Astrocyte (in vitro differentiated cells and primary cell): ENCODE data around the gene KCNJ11. TPM values are rescaled to one million over a fixed set of nuclear protein-coding genes. Genes with fewer than 3 reads are reported as not detected.
A peak's percentile ranks its signal among the peaks of the same experiment; 100 is the strongest.

Experiments
- DNase-seq: peaks from one replicate; pipeline ENCODE4 v3.0.0-alpha.2; 2010; ENCODE audit warnings: low read depth
- FAIRE-seq: peaks from 2 replicates; lab custom pipeline; 2011; peaks lifted over from hg19 to GRCh38; lab: Jason Lieb, UNC
- H2AFZ ChIP-seq: 2 replicates; pipeline ENCODE4 v1.6.0; 2012; ENCODE audit warnings: low read depth, low read length, inconsistent platforms
- H3K27ac ChIP-seq: 2 replicates; pipeline ENCODE4 v1.5.1; 2011; ENCODE audit warnings: low read depth, low read length, inconsistent platforms
- H3K27me3 ChIP-seq: 2 replicates; pipeline ENCODE4 v1.6.0; 2011; ENCODE audit warnings: low read length, inconsistent platforms; ENCODE audit not compliant: insufficient read depth
- H3K36me3 ChIP-seq: 2 replicates; pipeline ENCODE4 v1.5.1; 2011; ENCODE audit warnings: low read length, inconsistent platforms; ENCODE audit not compliant: insufficient read depth
- H3K4me1 ChIP-seq: 2 replicates; pipeline ENCODE4 v1.5.1; 2011; ENCODE audit warnings: low read length, inconsistent platforms; ENCODE audit not compliant: insufficient read depth
- H3K4me2 ChIP-seq: 2 replicates; pipeline ENCODE4 v1.6.0; 2012; ENCODE audit warnings: low read length, inconsistent platforms
- H3K4me3 ChIP-seq: 2 replicates; pipeline ENCODE4 v1.5.1; 2011; ENCODE audit warnings: low read depth, mild to moderate bottlenecking, low read length, inconsistent platforms; ENCODE audit not compliant: insufficient read depth
- H3K79me2 ChIP-seq: 2 replicates; pipeline ENCODE4 v1.6.0; 2012; ENCODE audit warnings: mild to moderate bottlenecking, low read length, inconsistent platforms; ENCODE audit not compliant: insufficient read depth
- H3K9ac ChIP-seq: 2 replicates; pipeline ENCODE4 v1.6.0; 2012; ENCODE audit warnings: mild to moderate bottlenecking, low read length, inconsistent platforms
- H3K9me3 ChIP-seq: 2 replicates; pipeline ENCODE4 v1.5.1; 2012; ENCODE audit warnings: low read depth, mild to moderate bottlenecking, low read length, inconsistent platforms; ENCODE audit not compliant: insufficient read depth
- H4K20me1 ChIP-seq: 2 replicates; pipeline ENCODE4 v1.6.0; 2012; ENCODE audit warnings: low read length, inconsistent platforms; ENCODE audit not compliant: insufficient read depth
- H3K27ac Mint-ChIP-seq: one replicate; pipeline ENCODE4 v1.8.0; 2021; ENCODE audit warnings: mild to moderate bottlenecking, mixed read lengths; ENCODE audit not compliant: unreplicated experiment
- H3K27me3 Mint-ChIP-seq: one replicate; pipeline ENCODE4 v1.8.0; 2021; ENCODE audit warnings: low read depth, mixed read lengths; ENCODE audit not compliant: unreplicated experiment
- H3K36me3 Mint-ChIP-seq: one replicate; pipeline ENCODE4 v1.8.0; 2021; ENCODE audit warnings: low read depth, mixed read lengths; ENCODE audit not compliant: unreplicated experiment
- H3K4me1 Mint-ChIP-seq: one replicate; pipeline ENCODE4 v1.8.0; 2021; ENCODE audit warnings: low read depth, mixed read lengths; ENCODE audit not compliant: unreplicated experiment
- H3K4me3 Mint-ChIP-seq: one replicate; pipeline ENCODE4 v1.8.0; 2021; ENCODE audit warnings: mild to moderate bottlenecking, moderate library complexity, mixed read lengths; ENCODE audit not compliant: unreplicated experiment
- H3K9me3 Mint-ChIP-seq: one replicate; pipeline ENCODE4 v1.8.0; 2021; ENCODE audit warnings: mild to moderate bottlenecking, mixed read lengths; ENCODE audit not compliant: unreplicated experiment
- CTCF ChIP-seq: IDR thresholded peaks from 2 replicates; pipeline ENCODE4 v1.5.1; 2011; ENCODE audit warnings: low read depth, mild to moderate bottlenecking, inconsistent platforms, low read length, moderate library complexity; ENCODE audit not compliant: insufficient read depth
- EZH2 ChIP-seq: IDR thresholded peaks from 2 replicates; pipeline ENCODE4 v1.6.1; 2012; ENCODE audit warnings: mild to moderate bottlenecking, low read length, inconsistent platforms; ENCODE audit not compliant: insufficient read depth
- total RNA-seq: library from RNA; stranded (reverse); gene quantifications from 2 replicates; pipeline ENCODE4 v1.2.1, GENCODE V29; 2021

Gene KCNJ11
- total RNA-seq, 1 donor from 2014 or later: 0.43 TPM

DNA sequence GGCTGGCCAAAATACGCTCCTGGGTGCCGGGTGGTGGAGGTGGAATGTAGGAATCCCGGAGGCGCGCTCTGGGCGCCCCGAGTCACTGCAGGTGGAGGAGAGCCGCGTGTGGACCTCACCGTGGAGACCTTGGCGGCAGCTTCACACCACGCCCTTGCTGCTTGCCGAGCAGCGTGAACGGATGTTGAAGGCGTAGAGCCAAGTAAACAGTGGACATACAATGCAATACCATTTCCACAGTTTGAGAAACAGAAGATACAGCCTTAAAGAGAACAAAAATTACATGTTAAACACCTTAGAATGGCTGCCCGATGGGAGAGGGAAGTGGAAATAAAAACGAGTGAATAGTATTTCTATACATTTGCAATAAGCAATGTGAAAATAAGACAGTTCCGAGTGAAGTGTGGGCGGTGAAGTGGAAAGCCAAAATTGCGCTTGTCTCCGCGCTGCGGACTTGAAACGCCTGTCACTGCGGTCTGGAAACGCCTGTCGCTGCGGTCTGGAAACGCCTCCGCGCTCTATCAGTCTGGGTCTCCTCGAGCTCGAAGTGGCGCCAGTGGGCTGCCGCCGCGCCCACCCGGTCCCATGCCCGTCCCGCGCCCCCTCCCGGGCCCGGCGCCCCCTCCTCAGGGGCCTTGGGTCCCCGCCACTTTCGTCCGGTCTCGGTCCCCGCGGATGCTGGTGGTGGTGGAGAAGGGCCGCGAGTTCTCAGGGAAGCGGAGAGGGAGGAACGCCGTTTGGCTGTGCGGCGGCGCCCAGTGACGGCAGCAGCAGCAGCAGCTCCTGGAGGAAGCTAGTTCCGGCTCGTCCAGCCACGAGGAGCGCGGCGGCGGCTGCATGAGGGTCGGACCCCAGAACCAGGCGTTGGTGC, 35.3 kb downstream of the KCNJ11 start:
- H3K9me3 ChIP-seq: no peaks in the 10 kb centered on the region
- Mint-ChIP-seq H3K4me3 (peak overlapping the region; percentile 85), H3K4me1 (peaks cover 5% of the 10 kb centered on the region), H3K36me3 (peaks cover 5% of the 10 kb centered on the region), H3K27me3 (peaks cover 16% of the 10 kb centered on the region), H3K27ac (peak overlapping the region; percentile 90), H3K9me3 (peaks cover 1% of the 10 kb centered on the region)
- peaks cover 20% of the 10 kb centered on the region for H3K4me1 ChIP-seq
- peak overlapping the region; percentile 65 for H3K9ac ChIP-seq
- peak overlapping the region; percentile 72 for H3K4me3 ChIP-seq
- no peaks in the 10 kb centered on the region for H3K36me3 ChIP-seq
- peak overlapping the region; percentile 93 for H3K4me2 ChIP-seq
- H3K27me3 ChIP-seq: no peaks in the 10 kb centered on the region
- H2AFZ ChIP-seq: peak overlapping the region; percentile 28
- peak overlapping the region; percentile 45 for H3K27ac ChIP-seq
- FAIRE-seq (no peak), DNase-seq (peak; percentile 77)
- no peaks in the 10 kb centered on the region for H4K20me1 ChIP-seq
- no peaks in the 10 kb centered on the region for H3K79me2 ChIP-seq
- TF ChIP-seq CTCF (no peak), EZH2 (no peak)

DNA sequence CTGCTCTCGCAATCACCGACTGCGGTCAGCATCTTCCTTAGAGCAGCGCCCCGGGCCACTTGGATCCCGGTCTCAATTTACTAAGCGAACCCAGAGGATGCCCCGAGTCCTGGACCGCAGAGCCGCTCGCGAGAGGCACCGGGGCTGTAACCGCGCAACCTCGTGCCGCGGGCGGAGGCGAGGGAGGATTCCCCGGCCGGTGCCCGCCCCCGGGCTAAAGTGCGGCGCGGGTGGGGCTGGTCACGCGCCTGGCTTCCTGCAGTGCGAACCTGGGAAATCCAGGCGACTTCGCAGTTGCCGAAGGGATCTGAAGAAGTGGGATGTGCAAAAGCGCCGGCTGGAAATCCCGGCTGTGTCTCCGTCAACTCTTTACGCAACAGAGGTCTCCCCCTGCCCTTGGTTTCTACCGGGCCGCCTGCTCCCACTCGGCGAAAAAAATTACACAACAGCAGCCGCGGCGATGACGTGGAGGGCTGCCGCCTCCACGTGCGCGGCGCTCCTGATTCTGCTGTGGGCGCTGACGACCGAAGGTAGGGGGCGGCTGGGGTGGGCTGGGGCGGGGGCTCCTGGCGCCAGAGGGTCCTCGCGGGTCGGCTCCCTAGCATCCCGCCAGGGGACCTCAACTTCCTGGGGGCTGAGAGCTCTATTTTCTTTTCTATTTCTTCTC, 36.8 kb downstream of the KCNJ11 start, which contains the start of gene NCR3LG1:
NCR3LG1 (plus strand) TSS at position 291 of the 667 bp plus-strand sequence; CDS start at position 461, 170 bp downstream.
- H3K79me2 ChIP-seq: no peaks in the 10 kb centered on the region
- DNase-seq (peak; percentile 53), FAIRE-seq (no peak)
- peaks cover 3% of the 10 kb centered on the region for H3K36me3 Mint-ChIP-seq
- TF ChIP-seq EZH2 (no peak), CTCF (no peak)
- no peaks in the 10 kb centered on the region for H3K36me3 ChIP-seq
- peak within 1 kb of the TSS; percentile 82 for H3K9ac ChIP-seq
- H2AFZ ChIP-seq: peak within 1 kb of the TSS; percentile 83
- H3K27ac Mint-ChIP-seq: peak within 1 kb of the TSS; percentile 84
- peak within 1 kb of the TSS; percentile 93 for H3K4me2 ChIP-seq
- peaks cover 5% of the 10 kb centered on the region for H3K4me1 Mint-ChIP-seq
- H3K27ac ChIP-seq: peak within 1 kb of the TSS; percentile 37
- H4K20me1 ChIP-seq: no peaks in the 10 kb centered on the region
- H3K4me3 ChIP-seq: peak within 1 kb of the TSS; percentile 72
- H3K27me3 ChIP-seq: no peaks in the 10 kb centered on the region
- no peaks in the 10 kb centered on the region for H3K9me3 ChIP-seq
- H3K27me3 Mint-ChIP-seq: peaks cover 18% of the 10 kb centered on the region
- peak within 1 kb of the TSS; percentile 85 for H3K4me3 Mint-ChIP-seq
- H3K4me1 ChIP-seq: peaks cover 20% of the 10 kb centered on the region
- H3K9me3 Mint-ChIP-seq: peaks cover 1% of the 10 kb centered on the region
